HepG2 (cell line): Measurements from ENCODE around the gene RAB24. TPM values are rescaled to one million over a fixed set of nuclear protein-coding genes. Genes with fewer than 3 reads are reported as not detected.

Source experiments
- CENPX ChIP-seq: sonication (generic); formaldehyde crosslinking; IDR thresholded peaks from 2 replicates; pipeline ENCODE4 v1.9.0; 2021; ENCODE audit warnings: mild to moderate bottlenecking, missing genetic modification reagents, moderate library complexity
- HNF4A ChIP-seq: sonication (generic); formaldehyde crosslinking; IDR thresholded peaks from 2 replicates; pipeline ENCODE4 v1.4.0; 2020; ENCODE audit warnings: missing genetic modification reagents
- MIXL1 ChIP-seq: IDR thresholded peaks from 2 replicates; pipeline ENCODE4 v1.6.1; 2016
- RFX3 ChIP-seq: IDR thresholded peaks from 2 replicates; pipeline ENCODE4 v1.6.1; 2016; ENCODE audit warnings: missing biosample characterization, missing genetic modification reagents
- SETDB1 ChIP-seq: sonication (generic); formaldehyde crosslinking; IDR thresholded peaks from 2 replicates; pipeline ENCODE4 v1.5.1; 2020; ENCODE audit warnings: missing genetic modification reagents, mild to moderate bottlenecking, borderline replicate concordance
- SMAD3 ChIP-seq: sonication (generic); formaldehyde crosslinking; IDR thresholded peaks from 2 replicates; pipeline ENCODE4 v1.4.0; 2020; ENCODE audit warnings: missing genetic modification reagents
- ZFP37 ChIP-seq: sonication (generic); formaldehyde crosslinking; IDR thresholded peaks from 2 replicates; pipeline ENCODE4 v1.4.0; 2020; ENCODE audit warnings: missing genetic modification reagents, borderline replicate concordance
- ZNF124 ChIP-seq: sonication (generic); formaldehyde crosslinking; IDR thresholded peaks from 2 replicates; pipeline ENCODE4 v1.4.0; 2020; ENCODE audit warnings: missing genetic modification reagents
- ZNF160 ChIP-seq: sonication (generic); formaldehyde crosslinking; IDR thresholded peaks from 2 replicates; pipeline ENCODE4 v1.8.0; 2022; ENCODE audit warnings: mild to moderate bottlenecking, inconsistent platforms, missing genetic modification reagents
- ZNF180 ChIP-seq: sonication (generic); formaldehyde crosslinking; IDR thresholded peaks from 2 replicates; pipeline ENCODE4 v1.4.0; 2020; ENCODE audit warnings: low read depth, missing genetic modification reagents, borderline replicate concordance
- ZNF3 ChIP-seq: IDR thresholded peaks from 2 replicates; pipeline ENCODE4 v1.7.0; 2017; ENCODE audit warnings: inconsistent platforms
- ZNF598 ChIP-seq: sonication (generic); formaldehyde crosslinking; IDR thresholded peaks from 2 replicates; pipeline ENCODE4 v1.5.1; 2020; ENCODE audit warnings: mild to moderate bottlenecking, missing genetic modification reagents, borderline replicate concordance
- ZNF737 ChIP-seq: sonication (generic); formaldehyde crosslinking; IDR thresholded peaks from 2 replicates; pipeline ENCODE4 v1.5.0; 2020; ENCODE audit warnings: missing genetic modification reagents, mild to moderate bottlenecking, borderline replicate concordance
- ZSCAN30 ChIP-seq: sonication (generic); formaldehyde crosslinking; IDR thresholded peaks from 2 replicates; pipeline ENCODE4 v1.5.0; 2020; ENCODE audit warnings: mild to moderate bottlenecking, missing genetic modification reagents
- ZSCAN31 ChIP-seq: sonication (generic); formaldehyde crosslinking; IDR thresholded peaks from 2 replicates; pipeline ENCODE4 v1.5.0; 2020; ENCODE audit warnings: low read depth, mild to moderate bottlenecking, missing genetic modification reagents
- polyA plus RNA-seq, 8 experiments: library from polyadenylated mRNA; depleted of rRNA in 3 of 8; stranded (reverse) in 7 of 8; unstranded in 1 of 8; fragments of >200 nt; fragmentation: Illumina TruSeq in 4 of 8; extraction: Trizol in 4 of 8; gene quantifications; 2 replicates each; pipeline versions ENCODE4 v1.2.1 to v1.2.3, GENCODE V29; 2011 to 2016; ENCODE audit warnings: low read depth in 4 of 8, missing spikeins in 1 of 8, mixed read lengths in 1 of 8; ENCODE audit not compliant: insufficient read depth in 1 of 8
- total RNA-seq, 5 experiments: library from RNA; depleted of rRNA; stranded (reverse); fragments of >200 nt; fragmentation: Illumina TruSeq; extraction: Trizol; gene quantifications; 2 replicates each; pipeline ENCODE4 v1.2.3, GENCODE V29; 2016; ENCODE audit warnings: low read depth in 1 of 5
- TF ChIP-seq, protein P1 (sequence below): sonication (generic); formaldehyde crosslinking; IDR thresholded peaks from 2 replicates; pipeline ENCODE4 v1.4.0; 2020; ENCODE audit warnings: missing genetic modification reagents, borderline replicate concordance
- TF ChIP-seq, protein P2 (sequence below): sonication (generic); formaldehyde crosslinking; IDR thresholded peaks from 2 replicates; pipeline ENCODE4 v1.4.0; 2020; ENCODE audit warnings: low read depth, missing genetic modification reagents
- TF ChIP-seq, protein P3 (sequence below): sonication (generic); formaldehyde crosslinking; IDR thresholded peaks from 2 replicates; pipeline ENCODE4 v1.5.0; 2020; ENCODE audit warnings: missing genetic modification reagents, mild to moderate bottlenecking, borderline replicate concordance
- TF ChIP-seq, protein P4 (sequence below): sonication (generic); formaldehyde crosslinking; IDR thresholded peaks from 2 replicates; pipeline ENCODE4 v1.5.1; 2020; ENCODE audit warnings: mild to moderate bottlenecking, missing genetic modification reagents, borderline replicate concordance

RAB24 gene
- total and polyA plus RNA-seq, 2 of the 13 experiments (the other 11 are each of a cell fraction or from before 2014, with no cell fraction given), result 22.9 to 63.7 TPM

DNA sequence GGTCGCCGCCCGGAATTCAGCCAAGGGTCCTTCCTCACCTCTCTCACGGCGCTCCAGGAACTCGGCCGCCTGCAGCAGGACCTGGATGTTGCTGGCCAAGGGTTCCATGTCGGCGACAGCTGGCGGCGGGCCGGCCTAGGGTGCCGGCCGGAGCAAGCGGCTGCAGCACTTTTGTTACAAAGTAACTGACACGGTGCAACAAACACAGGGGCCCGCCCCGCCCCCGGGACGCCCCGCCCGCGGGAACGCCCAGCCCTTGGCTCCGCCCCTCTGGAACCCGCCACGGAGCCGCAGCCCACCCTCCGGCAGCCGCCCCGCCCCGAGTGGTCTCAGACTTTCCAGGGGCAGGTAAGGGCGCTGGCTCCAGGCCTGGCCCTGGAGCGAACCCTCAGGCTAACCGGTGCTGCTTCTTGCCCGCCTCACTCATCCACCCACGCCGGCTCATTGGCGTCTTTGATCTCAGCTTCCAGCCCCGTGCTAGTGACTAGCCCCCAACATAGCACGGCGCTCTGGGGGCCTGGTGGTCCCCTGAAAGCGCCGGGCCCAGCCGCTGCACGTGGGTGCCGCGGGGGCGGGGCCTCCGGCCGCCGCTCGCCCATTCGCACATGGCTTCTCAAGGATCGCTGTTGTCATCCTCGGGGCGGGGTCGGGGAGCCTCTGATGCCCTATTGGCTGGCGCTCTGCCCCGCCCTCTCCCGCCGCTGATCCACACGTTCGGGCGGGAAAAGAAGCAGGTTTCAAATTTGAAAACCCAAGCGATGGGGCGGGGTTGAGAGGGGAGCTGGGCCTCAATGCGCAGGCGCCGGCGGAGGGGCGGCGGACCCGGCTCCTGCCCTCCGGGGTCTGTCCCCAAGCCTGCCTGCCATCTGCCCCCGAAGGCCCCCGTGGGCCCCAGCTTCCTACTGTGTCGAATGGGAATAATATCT, 8.5 kb upstream of the RAB24 start, which contains the start of gene MXD3 (continued):
- TF ChIP-seq, protein P1, sequence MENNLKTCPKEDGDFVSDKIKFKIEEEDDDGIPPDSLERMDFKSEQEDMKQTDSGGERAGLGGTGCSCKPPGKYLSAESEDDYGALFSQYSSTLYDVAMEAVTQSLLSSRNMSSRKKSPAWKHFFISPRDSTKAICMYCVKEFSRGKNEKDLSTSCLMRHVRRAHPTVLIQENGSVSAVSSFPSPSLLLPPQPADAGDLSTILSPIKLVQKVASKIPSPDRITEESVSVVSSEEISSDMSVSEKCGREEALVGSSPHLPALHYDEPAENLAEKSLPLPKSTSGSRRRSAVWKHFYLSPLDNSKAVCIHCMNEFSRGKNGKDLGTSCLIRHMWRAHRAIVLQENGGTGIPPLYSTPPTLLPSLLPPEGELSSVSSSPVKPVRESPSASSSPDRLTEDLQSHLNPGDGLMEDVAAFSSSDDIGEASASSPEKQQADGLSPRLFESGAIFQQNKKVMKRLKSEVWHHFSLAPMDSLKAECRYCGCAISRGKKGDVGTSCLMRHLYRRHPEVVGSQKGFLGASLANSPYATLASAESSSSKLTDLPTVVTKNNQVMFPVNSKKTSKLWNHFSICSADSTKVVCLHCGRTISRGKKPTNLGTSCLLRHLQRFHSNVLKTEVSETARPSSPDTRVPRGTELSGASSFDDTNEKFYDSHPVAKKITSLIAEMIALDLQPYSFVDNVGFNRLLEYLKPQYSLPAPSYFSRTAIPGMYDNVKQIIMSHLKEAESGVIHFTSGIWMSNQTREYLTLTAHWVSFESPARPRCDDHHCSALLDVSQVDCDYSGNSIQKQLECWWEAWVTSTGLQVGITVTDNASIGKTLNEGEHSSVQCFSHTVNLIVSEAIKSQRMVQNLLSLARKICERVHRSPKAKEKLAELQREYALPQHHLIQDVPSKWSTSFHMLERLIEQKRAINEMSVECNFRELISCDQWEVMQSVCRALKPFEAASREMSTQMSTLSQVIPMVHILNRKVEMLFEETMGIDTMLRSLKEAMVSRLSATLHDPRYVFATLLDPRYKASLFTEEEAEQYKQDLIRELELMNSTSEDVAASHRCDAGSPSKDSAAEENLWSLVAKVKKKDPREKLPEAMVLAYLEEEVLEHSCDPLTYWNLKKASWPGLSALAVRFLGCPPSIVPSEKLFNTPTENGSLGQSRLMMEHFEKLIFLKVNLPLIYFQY, result no peak
- TF ChIP-seq, protein P2, sequence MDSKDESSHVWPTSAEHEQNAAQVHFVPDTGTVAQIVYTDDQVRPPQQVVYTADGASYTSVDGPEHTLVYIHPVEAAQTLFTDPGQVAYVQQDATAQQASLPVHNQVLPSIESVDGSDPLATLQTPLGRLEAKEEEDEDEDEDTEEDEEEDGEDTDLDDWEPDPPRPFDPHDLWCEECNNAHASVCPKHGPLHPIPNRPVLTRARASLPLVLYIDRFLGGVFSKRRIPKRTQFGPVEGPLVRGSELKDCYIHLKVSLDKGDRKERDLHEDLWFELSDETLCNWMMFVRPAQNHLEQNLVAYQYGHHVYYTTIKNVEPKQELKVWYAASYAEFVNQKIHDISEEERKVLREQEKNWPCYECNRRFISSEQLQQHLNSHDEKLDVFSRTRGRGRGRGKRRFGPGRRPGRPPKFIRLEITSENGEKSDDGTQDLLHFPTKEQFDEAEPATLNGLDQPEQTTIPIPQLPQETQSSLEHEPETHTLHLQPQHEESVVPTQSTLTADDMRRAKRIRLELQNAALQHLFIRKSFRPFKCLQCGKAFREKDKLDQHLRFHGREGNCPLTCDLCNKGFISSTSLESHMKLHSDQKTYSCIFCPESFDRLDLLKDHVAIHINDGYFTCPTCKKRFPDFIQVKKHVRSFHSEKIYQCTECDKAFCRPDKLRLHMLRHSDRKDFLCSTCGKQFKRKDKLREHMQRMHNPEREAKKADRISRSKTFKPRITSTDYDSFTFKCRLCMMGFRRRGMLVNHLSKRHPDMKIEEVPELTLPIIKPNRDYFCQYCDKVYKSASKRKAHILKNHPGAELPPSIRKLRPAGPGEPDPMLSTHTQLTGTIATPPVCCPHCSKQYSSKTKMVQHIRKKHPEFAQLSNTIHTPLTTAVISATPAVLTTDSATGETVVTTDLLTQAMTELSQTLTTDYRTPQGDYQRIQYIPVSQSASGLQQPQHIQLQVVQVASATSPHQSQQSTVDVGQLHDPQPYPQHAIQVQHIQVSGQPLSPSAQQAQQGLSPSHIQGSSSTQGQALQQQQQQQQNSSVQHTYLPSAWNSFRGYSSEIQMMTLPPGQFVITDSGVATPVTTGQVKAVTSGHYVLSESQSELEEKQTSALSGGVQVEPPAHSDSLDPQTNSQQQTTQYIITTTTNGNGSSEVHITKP (CRISPR knock-in tag), result no peak
- no peak for TF ChIP-seq SETDB1 (CRISPR knock-in tag)
- no peak for TF ChIP-seq ZSCAN31 (CRISPR knock-in tag)
- TF ChIP-seq ZNF180 (CRISPR knock-in tag), result no peak
- no peak for TF ChIP-seq ZNF124 (CRISPR knock-in tag)
- no peak for TF ChIP-seq ZNF160
- TF ChIP-seq ZNF737 (CRISPR knock-in tag), result no peak
- no peak for TF ChIP-seq ZSCAN30 (CRISPR knock-in tag)
- no peak for TF ChIP-seq HNF4A
- TF ChIP-seq, protein P3, sequence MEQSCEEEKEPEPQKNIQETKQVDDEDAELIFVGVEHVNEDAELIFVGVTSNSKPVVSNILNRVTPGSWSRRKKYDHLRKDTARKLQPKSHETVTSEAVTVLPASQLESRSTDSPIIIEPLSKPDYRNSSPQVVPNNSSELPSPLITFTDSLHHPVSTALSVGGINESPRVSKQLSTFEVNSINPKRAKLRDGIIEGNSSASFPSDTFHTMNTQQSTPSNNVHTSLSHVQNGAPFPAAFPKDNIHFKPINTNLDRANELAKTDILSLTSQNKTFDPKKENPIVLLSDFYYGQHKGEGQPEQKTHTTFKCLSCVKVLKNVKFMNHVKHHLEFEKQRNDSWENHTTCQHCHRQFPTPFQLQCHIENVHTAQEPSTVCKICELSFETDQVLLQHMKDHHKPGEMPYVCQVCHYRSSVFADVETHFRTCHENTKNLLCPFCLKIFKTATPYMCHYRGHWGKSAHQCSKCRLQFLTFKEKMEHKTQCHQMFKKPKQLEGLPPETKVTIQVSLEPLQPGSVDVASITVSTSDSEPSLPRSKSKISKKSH, result no peak
- TF ChIP-seq SMAD3, result no peak
- TF ChIP-seq MIXL1, result no peak
- TF ChIP-seq CENPX (CRISPR knock-in tag), result no peak
- no peak for TF ChIP-seq ZFP37 (CRISPR knock-in tag)
- TF ChIP-seq ZNF3 (CRISPR knock-in tag), result no peak
- TF ChIP-seq RFX3 (CRISPR knock-in tag), result no peak
- TF ChIP-seq ZNF598 (CRISPR knock-in tag), result no peak
- TF ChIP-seq, protein P4, sequence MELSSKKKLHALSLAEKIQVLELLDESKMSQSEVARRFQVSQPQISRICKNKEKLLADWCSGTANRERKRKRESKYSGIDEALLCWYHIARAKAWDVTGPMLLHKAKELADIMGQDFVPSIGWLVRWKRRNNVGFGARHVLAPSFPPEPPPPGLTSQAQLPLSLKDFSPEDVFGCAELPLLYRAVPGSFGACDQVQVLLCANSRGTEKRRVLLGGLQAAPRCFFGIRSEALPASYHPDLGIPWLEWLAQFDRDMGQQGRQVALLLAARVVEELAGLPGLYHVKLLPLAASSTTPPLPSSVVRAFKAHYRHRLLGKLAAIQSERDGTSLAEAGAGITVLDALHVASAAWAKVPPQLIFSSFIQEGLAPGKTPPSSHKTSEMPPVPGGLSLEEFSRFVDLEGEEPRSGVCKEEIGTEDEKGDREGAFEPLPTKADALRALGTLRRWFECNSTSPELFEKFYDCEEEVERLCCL (CRISPR knock-in tag), result no peak
